NCI-H82 (cell line): ENCODE measurements around the gene CACNG3.
A peak's percentile ranks its signal among the peaks of the same experiment; 100 is the strongest.
"Not testable (repeated sequence)": the region's sequence is repeated elsewhere in the genome, so short reads cannot be mapped to it uniquely, and the experiment has no call there.

Experiments
- DNase-seq: peaks from one replicate; lab custom pipeline; 2025; lab: John Stamatoyannopoulos, UW

Gene CACNG3

DNA sequence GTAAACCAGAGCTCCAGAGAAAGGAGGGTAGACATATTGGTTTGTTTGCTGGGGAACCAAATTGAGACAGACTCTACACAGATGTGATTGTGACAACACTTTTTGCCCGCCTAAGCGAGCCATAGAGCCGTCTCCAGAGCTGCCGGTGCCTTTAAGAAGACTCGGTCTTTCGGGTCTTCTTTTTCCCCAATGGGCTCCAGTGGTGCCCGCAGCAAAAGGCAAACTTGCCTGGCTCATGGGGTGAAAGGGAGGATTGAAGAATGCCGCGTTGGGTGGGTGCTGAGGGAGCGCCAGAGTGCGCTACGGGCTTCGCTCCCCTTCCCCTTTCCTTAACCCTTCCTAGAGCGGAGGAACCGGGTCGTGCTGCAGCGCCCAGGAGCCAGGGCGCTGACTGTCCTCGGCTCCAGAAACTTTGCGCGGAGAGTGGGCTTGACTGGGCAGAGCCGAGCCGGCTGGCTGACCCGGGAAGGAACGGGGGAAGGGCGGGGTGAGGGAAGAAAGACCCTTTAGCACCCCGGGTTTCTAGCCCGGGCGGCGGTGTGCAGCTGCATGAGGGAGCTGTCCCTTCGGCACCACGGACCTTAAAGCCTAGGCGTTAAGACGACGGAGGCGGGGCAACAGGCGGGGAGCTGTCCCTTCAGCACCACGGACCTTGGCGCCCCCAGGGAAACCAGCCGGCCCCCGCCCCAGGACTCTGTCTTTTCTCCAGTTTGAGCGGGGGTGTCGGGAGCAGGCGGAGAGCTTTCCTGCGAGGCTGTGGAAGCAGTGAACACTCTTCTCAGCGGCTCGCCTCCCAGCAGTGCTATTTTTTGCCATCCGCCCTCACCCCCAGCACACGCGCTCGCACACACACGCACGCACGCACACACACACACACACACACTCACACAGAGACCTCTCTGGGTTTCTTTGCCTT, at the start of gene CACNG3:
CACNG3 (plus strand) TSS at position 880 of the 916 bp plus-strand sequence. CDS start 420 bp downstream, outside the sequence.
- peak; percentile 55 for DNase-seq

DNA sequence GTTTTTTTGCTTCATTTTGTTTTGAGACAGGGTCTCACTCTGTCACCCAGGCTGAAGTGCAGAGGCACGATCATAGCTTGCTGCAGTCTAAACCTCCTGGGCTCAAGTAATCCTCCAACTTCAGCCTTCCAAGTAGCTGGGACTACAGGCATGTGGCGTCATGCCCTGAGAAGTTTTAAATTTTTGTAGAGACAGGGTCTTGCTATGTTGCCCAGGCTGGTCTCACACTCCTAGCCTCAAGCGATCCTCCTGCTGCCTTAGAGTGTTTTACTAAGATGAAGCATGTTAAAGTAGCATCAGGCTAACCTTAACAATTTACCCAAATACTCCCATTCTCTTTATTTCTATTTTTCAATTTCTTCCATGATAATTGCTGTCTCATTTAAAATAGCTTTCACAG, 49.2 kb upstream of the CACNG3 start:
- no peak for DNase-seq

DNA sequence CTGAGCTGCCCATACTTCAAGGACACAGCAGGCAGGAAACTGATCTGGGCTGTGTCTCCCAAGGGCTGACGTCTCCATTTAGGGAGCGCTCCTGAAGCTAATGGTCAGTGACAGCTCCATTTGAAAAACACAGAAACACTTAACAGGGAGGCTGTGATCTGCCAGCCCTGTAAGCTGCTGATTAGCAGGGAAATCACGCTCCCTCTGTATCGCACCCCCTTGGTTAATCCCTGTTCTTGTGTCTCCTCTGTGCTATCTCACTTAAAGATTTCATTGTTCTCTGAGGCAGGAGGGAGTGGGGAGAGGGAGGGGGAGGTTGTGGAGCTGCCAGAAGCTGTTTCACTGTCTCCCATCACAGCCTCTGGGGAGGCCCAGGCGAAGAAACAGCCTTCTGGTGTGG, 47.4 kb upstream of the CACNG3 start:
- DNase-seq, result peak; percentile 93

GRCh38 chr16:24214992-24215391, 41.1 kb upstream of the CACNG3 start:
- peak; percentile 7 for DNase-seq

GRCh38 chr16:24216961-24217360, 39.2 kb upstream of the CACNG3 start:
- DNase-seq, result no peak

DNA sequence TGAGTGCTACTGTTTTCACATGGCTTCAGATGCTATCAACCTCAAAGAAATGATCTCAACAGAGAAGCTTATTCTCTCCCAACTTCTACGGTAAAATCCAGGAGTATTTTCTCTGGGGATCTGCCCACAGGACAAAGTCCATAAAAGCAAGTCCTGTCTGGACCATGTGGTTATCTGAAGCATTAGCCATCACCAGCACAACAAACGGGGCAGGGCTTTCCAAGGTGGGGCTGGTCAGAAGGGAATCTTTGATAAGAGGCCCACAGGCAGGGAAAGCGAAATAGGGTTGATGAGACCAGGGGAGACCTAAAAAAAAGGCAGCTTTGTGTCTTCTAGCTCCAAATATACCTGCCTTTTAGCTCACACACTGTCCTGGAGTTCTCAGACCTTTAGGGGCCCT, 38.7 kb upstream of the CACNG3 start:
- DNase-seq, result no peak

DNA sequence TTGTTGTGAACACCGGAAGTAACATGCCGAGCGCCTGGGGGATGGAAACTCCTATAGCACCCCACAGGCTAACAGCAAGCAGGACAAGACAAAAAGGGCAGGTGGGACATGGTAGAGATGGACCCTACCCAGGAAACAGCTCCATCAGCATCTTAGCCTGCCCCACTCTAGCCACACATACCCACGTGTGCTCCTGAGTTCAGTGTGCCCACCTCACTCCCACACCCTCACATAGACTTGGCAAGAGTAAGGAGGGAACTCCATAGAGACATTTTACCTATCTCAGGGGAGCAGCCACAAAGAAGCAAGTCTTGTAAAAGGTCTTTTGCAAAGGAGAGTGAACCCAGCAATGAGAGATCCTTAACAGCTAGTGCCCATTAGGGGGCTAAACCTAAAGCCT, 37.8 kb upstream of the CACNG3 start:
- DNase-seq, result no peak

- no peak for DNase-seq
Measured at GRCh38 chr16:24221219-24221618, 34.9 kb upstream of the CACNG3 start.

DNA sequence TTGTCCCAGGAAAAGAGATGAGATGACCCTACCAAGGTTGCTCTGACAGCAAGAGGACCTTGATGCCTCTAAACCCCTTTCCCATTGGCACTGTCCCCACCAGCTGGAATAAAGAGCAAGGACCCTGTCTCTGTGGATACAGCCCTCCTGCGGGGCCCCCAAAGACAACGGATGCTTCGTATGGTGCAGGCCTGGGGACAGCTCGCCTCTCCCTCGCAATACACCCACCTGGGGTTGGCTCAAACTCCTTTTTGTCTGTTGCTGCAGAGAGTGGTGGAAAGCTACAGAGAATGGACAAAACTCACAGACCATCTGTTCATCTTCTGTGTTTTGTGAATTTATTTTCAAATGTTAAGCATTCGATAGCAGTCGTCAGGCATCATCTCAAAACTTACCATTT, 27.6 kb upstream of the CACNG3 start:
- no peak for DNase-seq

DNA sequence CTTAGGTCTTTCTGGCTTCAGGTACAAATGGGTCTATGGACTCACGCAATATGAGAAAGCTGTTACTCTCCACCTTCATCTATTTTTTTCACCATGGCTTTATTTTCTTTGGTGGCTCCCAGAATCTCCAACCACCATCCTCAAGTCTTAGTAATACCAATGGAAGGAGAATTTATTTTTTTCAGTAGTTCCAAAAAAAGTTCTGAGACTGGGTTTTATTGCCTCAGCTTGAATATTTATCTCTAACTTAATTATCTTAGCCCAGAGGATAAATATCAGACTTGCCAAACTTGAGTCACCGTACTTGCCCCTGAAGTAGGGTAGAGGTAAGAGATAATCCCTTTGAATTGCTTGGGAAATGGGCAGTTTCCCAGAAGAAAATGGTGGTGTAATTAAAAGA, 23.2 kb upstream of the CACNG3 start:
- no peak for DNase-seq

- no peak for DNase-seq
Measured at GRCh38 chr16:24234737-24235136, 21.4 kb upstream of the CACNG3 start.

DNA sequence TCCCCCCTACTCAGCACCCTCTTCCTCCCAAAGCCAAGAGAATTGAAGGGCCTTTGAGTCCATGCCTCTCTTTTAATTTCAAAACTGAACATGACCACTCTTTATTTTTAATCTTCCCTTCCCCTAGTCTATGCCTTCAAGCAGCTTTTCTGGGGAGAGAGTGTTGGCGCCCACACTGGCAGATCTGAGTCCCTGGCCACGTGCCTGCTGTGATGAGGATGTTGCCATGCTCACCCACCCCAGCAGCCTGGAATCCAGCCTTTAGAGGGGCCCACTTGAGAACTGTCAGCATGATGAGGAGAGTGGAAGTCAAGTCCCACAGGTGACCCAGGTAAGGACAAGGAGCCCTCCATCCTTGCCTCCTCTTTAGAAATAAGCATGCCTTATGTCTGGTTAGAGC, 20.3 kb upstream of the CACNG3 start:
- DNase-seq, result no peak

GRCh38 chr16:24238846-24239245, 17.3 kb upstream of the CACNG3 start:
- DNase-seq, result not testable (repeated sequence)

DNA sequence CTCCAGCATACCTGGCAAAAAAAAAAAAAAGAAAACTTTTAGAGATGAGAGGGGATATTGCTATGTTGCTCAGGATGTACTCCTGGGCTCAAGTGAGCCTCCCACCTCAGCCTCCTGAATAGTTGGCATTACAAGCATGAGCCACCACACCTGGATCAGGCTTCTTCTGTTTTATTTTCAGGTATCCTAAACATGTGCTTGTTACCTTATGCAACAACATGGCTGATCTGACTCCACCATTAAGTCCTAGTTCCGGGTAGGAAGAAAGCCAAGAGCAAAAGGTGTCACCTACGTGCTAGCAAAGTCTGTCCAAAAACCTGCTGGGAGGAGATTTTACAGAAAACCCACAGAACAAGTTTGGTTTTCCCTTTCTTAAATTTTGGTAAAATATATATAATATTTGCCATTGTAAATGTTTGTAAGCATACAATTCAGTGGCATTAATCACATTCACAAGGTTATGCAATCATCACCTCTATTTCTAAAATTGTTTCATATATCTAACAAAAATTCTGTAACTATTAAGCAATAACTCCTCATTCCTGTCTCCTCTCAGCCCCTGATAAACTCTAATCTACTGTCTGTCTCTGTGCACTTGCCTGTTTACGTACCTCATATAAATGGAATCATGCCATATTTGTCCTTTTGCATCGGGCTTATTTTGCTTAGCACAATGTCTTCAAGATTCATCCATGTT, 9.1 kb upstream of the CACNG3 start:
- no peak for DNase-seq

GRCh38 chr16:24253192-24253591, 2.9 kb upstream of the CACNG3 start:
- peak; percentile 86 for DNase-seq

DNA sequence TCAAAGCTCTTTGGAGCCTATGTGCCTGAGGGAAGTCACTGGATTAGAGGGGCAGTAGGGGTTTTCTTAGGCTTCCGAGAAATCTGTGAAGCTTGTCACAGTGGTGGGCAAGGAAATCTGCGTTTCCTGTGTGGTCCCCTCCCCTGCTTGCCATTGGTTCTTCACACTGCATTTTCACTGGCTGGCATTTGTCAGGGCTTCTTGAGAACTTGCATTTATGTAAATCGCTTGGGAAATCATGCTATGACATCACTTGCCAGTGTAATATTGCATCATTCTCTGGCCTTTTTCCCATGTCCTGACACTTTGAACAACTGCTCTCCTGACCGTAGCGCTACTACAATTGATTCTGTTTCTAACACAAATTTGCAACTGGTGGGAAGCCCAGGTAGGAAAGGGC, 1.8 kb downstream of the CACNG3 start:
- DNase-seq, result no peak

GRCh38 chr16:24258791-24259190, 2.7 kb downstream of the CACNG3 start:
- no peak for DNase-seq

GRCh38 chr16:24262816-24263215, 6.7 kb downstream of the CACNG3 start:
- no peak for DNase-seq

DNA sequence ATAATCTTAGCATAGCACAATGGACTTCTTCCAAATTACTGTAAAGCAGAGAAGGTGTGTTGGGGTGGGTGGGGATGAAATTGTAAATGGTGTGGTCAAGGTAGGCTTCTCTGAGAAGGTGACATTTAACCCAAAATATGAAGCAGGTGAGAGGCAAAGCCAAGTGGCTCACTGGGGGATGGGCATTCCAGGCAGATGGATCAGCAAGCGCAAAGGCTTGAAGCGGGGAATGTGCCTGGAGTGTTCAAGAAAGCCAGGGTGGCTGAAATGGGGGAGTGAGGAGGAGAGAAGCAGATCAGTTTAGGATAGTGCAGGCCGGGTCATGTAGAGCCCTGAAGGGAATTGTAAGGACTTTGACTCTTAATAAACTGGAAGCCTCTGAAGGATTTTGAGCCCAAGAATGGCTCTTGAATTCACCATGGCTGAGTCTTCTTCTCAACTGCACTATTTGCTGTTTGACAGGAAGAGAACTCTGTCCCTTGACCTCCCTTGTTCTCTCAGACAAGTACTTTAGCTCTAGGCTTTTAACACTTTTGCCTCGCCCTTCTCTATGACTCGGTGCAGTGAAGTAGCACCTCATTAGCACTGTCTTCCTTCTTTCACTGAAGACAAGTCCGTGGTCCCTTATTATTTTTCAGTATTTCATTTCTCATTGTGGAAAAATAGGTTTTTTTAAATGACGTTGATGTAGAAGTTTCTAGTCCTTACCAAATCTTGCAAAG, 14.7 kb downstream of the CACNG3 start:
- no peak for DNase-seq

DNA sequence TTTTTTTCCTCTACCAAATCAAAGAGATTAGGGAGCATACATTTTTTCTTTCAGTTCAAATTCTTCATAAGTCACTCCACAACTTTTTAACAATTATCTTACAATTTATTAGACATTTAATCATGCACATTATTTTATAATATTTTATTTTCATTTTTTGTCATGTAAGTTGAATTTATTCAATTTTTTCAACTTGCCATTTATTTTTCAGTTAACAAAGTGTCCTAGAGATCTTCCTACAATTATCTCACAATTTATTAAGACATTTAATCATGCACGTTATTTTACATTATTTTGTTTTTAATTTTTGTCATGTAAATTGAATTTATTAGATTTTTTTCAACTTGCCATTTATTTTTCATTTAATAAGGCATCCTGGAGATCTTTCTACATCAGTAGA, 16.2 kb downstream of the CACNG3 start:
- no peak for DNase-seq

- no peak for DNase-seq
Measured at GRCh38 chr16:24273508-24274182, 17.5 kb downstream of the CACNG3 start.

DNA sequence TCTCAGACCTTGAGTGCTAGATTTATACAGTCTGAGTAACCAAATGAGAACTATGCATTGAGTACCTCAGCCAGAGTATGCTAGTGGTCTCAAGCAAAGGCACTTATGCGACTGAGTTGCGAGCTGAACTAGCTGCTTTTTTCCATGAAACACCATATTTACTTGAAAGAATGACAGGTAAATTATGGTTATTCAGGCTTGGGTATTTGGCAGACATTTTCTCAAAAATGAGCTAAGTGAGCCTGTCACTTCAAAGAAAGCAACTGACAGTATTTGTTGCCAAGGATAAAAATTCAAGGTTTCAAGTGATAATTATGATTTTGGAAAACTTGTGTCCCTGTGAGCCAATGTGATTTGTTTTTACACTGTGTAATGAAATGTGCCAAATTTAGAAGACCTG, 19.3 kb downstream of the CACNG3 start:
- no peak for DNase-seq
